ENCODE measurements around the gene PARN. TPM values are rescaled to one million over a fixed set of nuclear protein-coding genes. Genes with fewer than 3 reads are reported as not detected.

The PARN gene
- polyA plus RNA-seq, 1 donor from 2014 or later, result 22.3 TPM

GRCh38 chr16:14500791-14501190 is 129.3 kb downstream of the PARN start:
- no peak overlapping the region for H3K4me2 ChIP-seq (ENCODE audit: low read length)
- H3K4me3 ChIP-seq (ENCODE audit: low read length), result no peak overlapping the region
- no peak overlapping the region for H2AFZ ChIP-seq (ENCODE audit: low read depth, low read length)
- no peaks in the 10 kb centered on the region for H3K9me2 ChIP-seq (ENCODE audit: insufficient read depth, low read length)
- no peak overlapping the region for H3K27ac ChIP-seq (ENCODE audit: low read length)
- no peaks in the 10 kb centered on the region for H3F3A ChIP-seq (ENCODE audit: insufficient read depth, low read length, poor library complexity, severe bottlenecking)
- TF ChIP-seq TAF1 (IDR thresholded peaks at IDR 0.05; ENCODE audit: low read depth), result no peak
- H4K20me1 ChIP-seq (ENCODE audit: insufficient read depth), result no peaks in the 10 kb centered on the region
- no peaks in the 10 kb centered on the region for H3K9me3 ChIP-seq (ENCODE audit: low read length)
- H3K9ac ChIP-seq (ENCODE audit: low read length), result no peak overlapping the region
- H3K79me2 ChIP-seq (replicated peaks; ENCODE audit: insufficient read depth, low read length), result no peaks in the 10 kb centered on the region
- no peaks in the 10 kb centered on the region for H3K36me3 ChIP-seq (ENCODE audit: insufficient read depth, low read length)
- no peaks in the 10 kb centered on the region for H3K27me3 ChIP-seq (ENCODE audit: insufficient read depth, low read depth, low read length)

- no peaks in the 10 kb centered on the region for H3K9me2 ChIP-seq (ENCODE audit: insufficient read depth, low read length)
Measured at GRCh38 chr16:14499110-14499509, 130.9 kb downstream of the PARN start.

GRCh38 chr16:14497245-14498082 is 132.6 kb downstream of the PARN start:
- Histone ChIP-seq H4K20me1 (ENCODE audit: insufficient read depth) (no peaks in the 10 kb centered on the region), H3K4me2 (ENCODE audit: low read length) (peak overlapping the region; percentile 11), H3K27me3 (ENCODE audit: insufficient read depth, low read depth, low read length) (no peaks in the 10 kb centered on the region), H3K79me2 (replicated peaks; ENCODE audit: insufficient read depth, low read length) (no peaks in the 10 kb centered on the region), H3K36me3 (ENCODE audit: insufficient read depth, low read length) (no peaks in the 10 kb centered on the region), H3K9me2 (ENCODE audit: insufficient read depth, low read length) (no peaks in the 10 kb centered on the region), H2AFZ (ENCODE audit: low read depth, low read length) (no peak overlapping the region), H3F3A (ENCODE audit: insufficient read depth, low read length, poor library complexity, severe bottlenecking) (no peaks in the 10 kb centered on the region), H3K9ac (ENCODE audit: low read length) (no peak overlapping the region), H3K27ac (ENCODE audit: low read length) (no peak overlapping the region), H3K9me3 (ENCODE audit: low read length) (no peaks in the 10 kb centered on the region), H3K4me3 (ENCODE audit: low read length) (no peak overlapping the region)
- TF ChIP-seq EZH2 (IDR thresholded peaks at IDR 0.05; ENCODE audit: borderline replicate concordance, insufficient read depth, low read length, poor library complexity, severe bottlenecking) (no peak), REST (IDR thresholded peaks at IDR 0.05; ENCODE audit: borderline replicate concordance) (no peak), RAD21 (conservative IDR thresholded peaks at IDR 0.05) (no peak), CTCF (IDR thresholded peaks at IDR 0.05; ENCODE audit: poor library complexity, severe bottlenecking) (no peak), EP300 (conservative IDR thresholded peaks at IDR 0.05; ENCODE audit: poor library complexity, severe bottlenecking) (no peak), POLR2AphosphoS5 (IDR thresholded peaks at IDR 0.05) (no peak), SMC3 (conservative IDR thresholded peaks at IDR 0.05; ENCODE audit: poor library complexity) (no peak), TAF1 (IDR thresholded peaks at IDR 0.05; ENCODE audit: low read depth) (no peak), MXI1 (conservative IDR thresholded peaks at IDR 0.05; ENCODE audit: poor library complexity, severe bottlenecking) (no peak)

More at GRCh38 chr16:14499110-14499509, 130.9 kb downstream of the PARN start:
- Histone ChIP-seq H3F3A (ENCODE audit: insufficient read depth, low read length, poor library complexity, severe bottlenecking) (no peaks in the 10 kb centered on the region), H3K9me3 (ENCODE audit: low read length) (no peaks in the 10 kb centered on the region), H3K4me2 (ENCODE audit: low read length) (no peak overlapping the region), H3K9ac (ENCODE audit: low read length) (no peak overlapping the region), H2AFZ (ENCODE audit: low read depth, low read length) (no peak overlapping the region), H3K79me2 (replicated peaks; ENCODE audit: insufficient read depth, low read length) (no peaks in the 10 kb centered on the region), H3K27me3 (ENCODE audit: insufficient read depth, low read depth, low read length) (no peaks in the 10 kb centered on the region), H4K20me1 (ENCODE audit: insufficient read depth) (no peaks in the 10 kb centered on the region), H3K27ac (ENCODE audit: low read length) (no peak overlapping the region), H3K36me3 (ENCODE audit: insufficient read depth, low read length) (no peaks in the 10 kb centered on the region), H3K4me3 (ENCODE audit: low read length) (no peak overlapping the region)
- TF ChIP-seq MXI1 (conservative IDR thresholded peaks at IDR 0.05; ENCODE audit: poor library complexity, severe bottlenecking) (no peak), SMC3 (conservative IDR thresholded peaks at IDR 0.05; ENCODE audit: poor library complexity) (no peak), CTCF (IDR thresholded peaks at IDR 0.05; ENCODE audit: poor library complexity, severe bottlenecking) (no peak)

All from neural cell (in vitro differentiated cells).